ENCODE data around the gene TNFSF8.
A peak's percentile ranks its signal among the peaks of the same experiment; 100 is the strongest.

TNFSF8 gene, protein sequence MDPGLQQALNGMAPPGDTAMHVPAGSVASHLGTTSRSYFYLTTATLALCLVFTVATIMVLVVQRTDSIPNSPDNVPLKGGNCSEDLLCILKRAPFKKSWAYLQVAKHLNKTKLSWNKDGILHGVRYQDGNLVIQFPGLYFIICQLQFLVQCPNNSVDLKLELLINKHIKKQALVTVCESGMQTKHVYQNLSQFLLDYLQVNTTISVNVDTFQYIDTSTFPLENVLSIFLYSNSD

DNA sequence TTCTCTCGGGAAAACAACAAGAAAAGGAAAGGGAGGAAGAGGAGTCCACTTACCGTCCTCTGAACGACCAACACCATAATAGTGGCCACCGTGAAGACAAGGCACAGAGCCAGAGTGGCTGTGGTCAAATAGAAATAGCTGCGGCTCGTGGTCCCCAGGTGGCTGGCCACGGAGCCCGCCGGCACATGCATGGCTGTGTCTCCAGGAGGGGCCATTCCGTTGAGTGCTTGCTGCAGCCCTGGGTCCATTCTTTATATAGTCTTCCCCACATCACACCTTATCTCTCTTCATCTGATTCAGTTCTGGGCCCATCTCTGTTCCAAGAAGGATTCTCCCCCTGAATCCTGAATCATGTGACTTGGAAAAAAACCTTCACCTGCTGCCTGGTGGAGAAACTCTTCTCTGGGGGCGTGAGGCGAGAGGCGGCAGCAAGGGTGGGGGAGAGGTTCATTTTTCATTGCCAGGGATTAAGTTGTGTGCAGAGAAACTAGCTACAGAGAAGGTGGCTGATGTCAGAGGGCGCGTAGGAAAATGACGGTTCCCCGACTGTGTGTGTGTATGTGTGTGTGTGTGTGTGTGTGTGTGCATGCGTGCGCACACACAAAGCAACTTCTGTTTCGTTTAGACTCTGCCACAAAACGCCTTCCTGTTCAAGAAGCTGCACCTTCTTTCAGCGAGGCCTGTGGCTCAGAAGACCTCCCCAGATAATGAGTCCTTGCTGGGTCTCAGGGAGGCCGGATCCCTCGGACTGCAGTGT, at the start of gene TNFSF8:
Gene TNFSF8 (minus strand): TSS at position 536 of the 757 bp plus-strand sequence. CDS start 288 bp downstream, at position 248.
- DNase-seq, result no peak

DNA sequence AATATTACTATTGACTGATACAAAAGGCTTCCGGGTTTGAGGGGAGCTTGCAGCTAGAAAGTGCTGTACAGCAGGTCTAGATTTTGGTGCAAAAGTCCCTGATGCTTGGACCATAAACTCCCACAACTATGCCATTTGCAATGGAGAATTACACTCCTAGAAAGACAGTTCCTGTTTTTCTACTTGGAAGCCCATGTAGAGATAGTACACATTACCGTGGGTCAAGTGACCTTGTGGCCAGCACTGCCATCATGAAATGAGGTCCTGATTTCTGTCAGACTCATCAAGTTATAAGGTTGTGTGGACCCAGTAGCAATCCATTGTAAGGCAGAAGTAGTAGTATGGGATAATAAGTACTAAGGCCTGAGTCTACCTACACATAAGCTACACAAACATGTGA, 42.8 kb upstream of the TNFSF8 start:
- DNase-seq, result no peak

DNA sequence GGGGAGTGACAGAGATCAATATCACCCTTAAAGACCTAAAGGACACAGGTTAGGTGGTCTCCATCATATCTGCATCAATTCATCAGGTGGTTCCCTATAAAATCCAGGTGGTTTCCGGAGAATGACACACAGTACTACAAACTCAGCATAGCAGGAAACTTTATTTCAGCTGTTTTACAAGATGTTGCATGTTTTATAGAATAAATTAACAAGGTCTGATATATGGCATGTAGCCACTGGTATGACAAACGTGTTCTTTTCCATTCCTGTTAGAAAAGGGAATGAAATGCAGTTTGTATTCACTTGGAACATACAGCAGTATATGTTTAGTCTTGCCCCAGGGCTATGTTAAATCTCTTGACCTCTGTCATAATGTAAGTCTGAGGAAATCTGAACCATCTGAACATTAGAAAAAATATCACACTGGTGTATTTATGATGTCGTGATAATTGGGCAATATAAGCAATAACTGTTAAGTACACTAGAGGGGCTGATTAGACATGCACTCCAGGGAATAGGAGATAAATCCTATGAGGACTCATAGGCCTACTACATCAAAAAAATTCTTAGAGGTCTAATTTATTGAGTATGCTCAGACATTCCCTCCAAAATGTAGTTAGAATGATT, 42.2 kb upstream of the TNFSF8 start:
- no peak for DNase-seq

DNA sequence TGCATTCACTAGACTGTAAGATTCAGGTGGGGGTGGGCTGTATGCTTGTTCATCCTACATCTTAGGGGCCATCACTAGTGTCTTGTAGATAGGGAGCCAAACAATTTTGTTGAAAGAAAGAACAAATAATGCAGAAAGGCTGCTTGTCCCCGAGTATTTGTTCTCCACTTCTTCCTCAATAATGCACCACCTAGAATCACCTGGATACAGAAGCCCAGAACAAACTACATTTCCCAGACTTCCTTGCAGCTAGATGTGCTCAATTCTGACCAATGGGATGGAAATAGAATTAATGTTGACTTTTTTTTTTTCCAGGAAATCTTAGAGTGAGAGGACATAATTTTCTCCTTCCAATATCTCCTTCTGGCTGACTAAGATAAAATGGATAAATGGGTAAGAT, 38.9 kb upstream of the TNFSF8 start:
- no peak for DNase-seq

DNA sequence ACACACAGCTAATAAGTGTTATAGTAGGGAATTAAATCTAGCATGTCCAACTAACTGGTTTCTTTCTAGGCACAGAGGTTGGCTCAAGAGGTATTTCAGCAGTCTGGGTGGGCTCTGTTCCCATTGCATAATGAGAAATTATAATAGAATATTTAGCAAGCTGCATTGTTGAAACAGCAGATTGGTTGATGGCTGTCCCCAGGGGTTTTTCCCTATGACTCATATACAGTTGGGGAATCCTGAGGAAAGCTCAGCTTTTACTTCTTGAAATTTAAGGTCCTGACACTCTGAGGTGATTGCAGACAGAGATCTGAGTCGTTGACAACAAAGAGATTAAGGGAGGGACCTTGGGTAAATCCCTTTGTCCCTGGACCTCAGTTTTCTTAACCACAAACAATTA, 38.3 kb upstream of the TNFSF8 start:
- no peak for DNase-seq

DNA sequence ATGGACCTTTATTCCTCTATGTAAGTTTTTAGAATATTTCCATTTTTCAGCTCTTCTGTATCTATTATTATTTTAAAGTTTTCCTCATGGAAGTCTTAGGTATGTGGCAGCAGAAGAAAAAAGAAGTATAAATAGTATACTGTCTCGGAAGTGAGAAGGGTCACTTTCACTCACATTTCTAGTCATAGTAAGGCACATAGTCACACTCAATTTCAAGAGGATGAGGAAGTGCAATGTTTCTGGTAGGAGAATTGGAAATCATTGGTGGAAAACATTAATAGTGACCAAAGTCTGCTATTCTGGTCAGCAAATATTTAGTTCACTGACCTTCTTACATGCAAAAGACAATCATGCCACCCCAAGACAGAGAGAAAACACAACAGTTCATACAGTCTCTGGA, 35.2 kb upstream of the TNFSF8 start:
- no peak for DNase-seq

DNA sequence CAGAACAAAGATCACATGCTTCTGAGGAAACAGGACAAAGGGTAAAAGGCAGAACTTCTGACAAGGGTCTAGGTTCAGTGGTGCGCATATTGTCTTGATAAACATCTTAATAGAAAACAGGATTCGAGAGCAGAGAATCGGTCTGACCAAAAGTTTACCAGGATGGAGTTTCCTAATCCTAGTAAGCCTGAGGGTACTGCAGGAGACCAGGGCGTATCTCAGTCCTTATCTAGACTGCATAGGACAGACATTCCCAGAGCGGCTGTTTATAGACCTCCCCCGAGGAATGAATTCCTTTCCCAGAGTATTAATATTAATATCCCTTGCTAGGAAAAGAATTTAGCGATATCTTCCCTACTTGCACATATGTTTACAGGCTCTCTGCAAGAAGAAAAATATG, 32.4 kb upstream of the TNFSF8 start:
- no peak for DNase-seq

DNA sequence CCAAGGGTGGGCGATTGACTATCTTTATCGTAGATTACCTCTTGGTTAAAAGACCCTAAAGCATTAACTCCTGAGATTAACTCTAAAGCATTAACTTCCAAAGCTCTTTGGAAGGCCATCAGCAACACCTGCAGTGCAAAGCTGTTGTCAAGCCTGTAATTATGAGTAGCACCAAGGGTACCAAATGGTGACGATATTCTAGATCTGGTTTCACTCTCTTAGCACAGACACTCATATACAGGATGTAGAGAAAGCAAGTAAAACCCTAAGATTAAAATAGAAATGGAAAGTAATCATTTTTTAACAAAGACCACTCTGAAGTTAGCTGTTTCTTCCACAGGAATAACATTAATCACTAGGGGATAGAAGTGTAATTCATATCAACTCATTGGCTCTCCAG, 29.9 kb upstream of the TNFSF8 start:
- no peak for DNase-seq

DNA sequence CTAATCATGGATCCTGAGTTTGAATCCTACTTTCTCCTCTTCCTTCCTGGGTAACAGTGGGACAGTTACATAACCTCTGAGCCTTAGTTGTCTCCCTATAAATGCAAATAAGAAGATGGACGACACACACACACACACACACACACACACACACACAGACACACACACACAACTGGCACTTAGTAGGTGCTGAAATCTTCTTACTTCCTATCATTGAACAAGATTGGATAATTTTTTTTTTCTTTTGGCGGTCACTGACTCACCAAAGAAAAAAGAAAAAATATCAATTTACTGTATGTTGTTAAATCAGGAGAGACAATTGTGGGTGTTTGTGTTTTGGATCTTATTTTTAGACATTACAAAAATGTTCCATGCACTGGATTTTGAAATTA, 28.4 kb upstream of the TNFSF8 start:
- no peak for DNase-seq

DNA sequence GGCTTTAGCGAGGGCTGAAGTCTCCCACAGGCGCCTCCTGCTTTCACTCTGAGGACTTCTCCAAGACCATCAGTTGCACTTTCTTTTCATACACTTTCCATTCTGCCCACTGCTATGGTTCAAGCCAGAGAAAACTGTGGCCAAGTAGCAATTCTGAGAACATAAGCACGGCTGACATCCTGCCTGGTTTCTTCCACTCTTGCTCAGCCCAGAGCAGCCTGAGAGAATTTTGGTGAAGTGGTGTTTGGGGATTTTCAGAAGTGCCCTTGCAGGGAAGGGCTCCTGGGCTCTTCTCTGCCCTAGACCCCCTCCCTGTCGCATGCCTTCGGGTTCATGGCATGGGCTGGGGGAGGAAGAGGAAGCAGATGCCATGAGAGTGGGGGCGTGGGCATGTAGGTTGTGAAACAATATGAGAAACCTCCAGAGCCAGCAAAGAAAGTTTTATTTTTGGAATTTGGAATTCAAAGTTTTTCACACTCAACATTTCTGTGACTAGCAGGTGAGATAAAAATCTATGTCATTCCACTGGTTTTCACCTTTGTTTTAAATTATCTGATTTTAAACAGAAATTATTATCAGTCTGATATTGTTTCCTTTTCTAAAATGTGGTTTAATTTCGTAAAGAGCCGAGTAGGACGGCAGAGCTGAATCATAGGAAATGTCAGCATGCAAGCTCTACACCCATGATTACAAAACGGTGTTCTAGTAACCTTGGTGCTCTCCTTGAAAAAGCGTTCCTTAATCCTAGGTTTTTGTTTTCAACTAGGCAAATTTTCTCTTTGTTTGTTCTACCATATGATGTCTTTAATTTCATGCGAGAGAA, 27.8 kb upstream of the TNFSF8 start:
- DNase-seq, result peak in 1 of 2 donors; percentile 13

DNA sequence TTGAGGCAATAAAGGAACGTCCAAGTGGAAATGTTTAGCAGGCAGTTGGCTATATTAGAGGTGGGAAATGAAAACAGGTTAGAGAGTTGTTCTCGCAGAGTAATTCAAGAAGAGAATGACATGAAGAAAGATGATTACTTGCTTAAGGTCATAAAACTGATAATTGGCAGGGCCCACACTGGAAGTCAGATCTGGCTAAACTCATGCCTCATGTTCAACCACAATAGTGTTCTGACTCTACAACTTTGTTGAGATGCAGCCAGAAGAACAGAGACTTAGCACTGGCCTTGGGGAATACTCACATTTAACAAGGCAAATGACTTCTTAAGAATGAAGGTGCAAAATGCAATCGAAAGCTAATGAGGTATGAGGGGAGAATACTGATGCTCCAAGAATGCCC, 27.2 kb upstream of the TNFSF8 start:
- DNase-seq, result no peak

DNA sequence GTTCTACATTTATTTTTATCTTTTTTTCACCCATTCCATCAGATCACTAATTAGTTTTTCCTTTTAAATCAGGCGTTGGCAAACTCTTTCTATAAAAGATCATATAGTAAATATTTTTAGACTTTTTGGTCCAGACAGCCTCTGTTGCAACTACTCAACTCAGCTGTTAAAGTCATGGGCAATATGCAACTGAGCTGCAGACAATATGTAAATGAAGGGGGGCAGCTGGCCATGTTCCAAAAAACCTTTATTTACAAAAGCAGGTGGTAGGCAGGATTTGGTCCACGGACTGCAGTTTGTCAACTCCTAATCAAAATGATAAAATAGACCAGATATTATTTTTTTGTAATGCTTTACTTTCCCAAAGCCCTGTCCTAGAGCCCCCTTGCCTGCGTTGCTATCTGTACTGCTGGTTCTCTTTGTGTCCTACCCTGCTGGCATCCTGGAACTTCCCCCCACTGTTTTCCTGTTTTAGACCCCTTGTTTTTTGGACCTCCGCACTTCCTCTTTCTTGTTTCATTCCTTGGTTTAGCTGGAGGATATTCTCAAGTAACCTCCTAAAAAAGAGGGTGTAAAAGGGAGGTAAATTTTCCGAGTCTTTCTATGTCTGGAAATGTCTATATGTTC, 24.7 kb upstream of the TNFSF8 start:
- peak; percentile 3 to 17 for DNase-seq

DNA sequence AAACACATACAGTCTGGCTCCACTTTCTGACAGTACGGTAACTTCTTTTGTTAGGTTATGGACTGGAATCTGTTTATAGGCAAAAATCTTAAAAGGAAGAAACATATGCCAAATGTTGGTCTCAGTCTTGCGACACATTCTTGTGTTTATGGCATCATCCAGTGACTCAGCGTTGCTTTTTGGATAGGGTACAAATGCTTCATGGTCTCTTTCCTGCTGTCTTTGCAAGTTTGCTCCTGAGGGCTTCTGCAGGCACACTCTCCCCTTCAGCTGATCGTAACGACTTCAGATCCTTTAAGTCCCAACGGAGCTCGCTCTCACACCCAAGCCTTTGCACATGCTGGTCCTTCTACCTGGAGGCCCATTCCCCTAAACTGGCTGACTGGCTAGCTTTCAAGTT, 23.6 kb upstream of the TNFSF8 start:
- DNase-seq, result no peak

DNA sequence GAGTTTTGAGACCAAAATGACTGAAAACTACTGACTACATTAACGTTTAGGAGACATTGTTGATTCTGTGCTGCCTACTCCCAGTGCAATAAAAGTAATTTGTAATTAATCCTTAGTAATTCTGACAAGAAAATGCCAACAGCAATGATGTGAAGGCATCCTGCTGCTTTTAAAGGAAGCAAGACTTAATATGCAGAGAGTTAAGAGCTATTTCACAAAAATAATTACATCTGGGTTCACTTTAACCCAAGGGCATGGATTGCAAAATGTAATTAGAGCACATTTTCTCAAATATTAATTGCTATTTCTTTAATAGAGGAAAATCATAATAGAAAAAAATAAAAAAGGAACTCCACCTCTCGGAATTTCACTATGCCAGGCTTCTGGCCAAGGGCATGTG, 22.7 kb upstream of the TNFSF8 start:
- no peak for DNase-seq

DNA sequence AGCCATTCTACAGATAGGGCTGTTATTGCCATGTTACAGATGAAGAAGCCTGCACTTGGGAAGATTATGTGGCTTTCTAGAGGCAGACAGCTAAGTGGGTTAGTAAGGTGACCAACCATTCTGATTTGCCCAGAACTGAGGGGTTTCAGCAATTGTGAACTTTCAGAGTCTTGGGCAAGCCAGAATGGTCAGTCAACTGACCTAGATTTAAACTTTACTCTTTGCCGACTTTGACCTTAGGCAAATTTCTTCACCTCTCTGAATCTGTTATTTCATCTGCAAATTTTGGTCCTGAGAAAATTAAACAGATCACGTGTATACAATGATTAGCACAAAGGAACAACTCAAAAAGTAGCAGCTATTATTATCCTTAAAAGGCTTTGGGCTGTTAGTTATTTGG, 20.4 kb upstream of the TNFSF8 start:
- no peak for DNase-seq

DNA sequence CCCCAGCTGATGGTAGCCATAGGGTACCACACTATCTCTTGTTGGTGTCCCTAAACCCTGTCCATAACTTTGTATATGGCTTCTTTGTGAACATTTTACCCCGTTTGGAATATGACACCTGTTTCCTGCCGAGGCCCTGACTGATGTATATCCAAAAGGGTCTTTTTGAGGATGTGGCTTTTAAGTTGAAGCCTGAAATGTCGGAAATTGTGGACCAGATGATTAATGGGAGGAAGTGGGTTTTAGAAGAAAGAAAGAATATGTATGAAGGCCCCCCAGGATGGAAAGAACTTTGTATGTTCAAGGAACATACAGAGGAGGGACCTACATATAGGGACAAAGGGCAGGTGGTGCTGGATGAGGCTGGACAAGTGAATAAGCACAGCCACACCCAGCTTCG, 16.7 kb upstream of the TNFSF8 start:
- no peak for DNase-seq

DNA sequence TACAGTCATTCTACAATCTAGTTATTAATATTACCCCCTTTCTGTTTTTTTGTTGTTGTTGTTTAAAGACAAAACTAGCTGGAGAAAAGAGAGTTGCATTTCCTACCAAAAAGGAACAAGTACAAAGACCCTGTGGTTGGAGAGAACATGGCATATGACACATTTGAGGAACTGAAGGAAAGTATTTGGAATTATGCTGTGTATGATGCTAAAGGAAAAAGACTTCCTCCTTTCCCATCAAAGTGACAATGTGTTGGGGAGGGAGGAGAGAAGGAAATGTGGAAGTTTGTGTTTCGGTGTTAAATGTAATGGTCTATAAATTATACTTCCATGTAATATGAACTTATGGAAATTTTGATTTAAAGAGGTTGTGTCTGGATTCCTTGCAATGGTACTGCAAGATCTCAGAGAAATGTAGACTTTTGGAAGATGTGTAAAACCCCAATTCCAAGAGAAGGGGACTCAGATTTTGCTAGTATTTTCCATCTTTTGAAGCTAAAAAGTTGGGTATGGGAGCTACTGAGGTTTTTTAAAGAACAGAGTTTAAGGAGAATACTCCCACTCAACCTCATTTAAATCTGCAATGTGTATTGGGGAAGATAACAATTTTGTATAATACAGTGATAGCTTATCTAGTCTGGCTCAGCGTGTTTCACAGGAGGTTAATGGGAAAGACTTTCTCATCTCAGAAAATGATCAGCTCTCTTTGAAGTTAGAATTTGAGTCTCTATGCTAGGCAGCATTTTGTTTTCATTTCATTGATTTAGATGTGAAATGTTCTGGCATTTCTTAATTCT, 15.4 kb upstream of the TNFSF8 start:
- no peak for DNase-seq

DNA sequence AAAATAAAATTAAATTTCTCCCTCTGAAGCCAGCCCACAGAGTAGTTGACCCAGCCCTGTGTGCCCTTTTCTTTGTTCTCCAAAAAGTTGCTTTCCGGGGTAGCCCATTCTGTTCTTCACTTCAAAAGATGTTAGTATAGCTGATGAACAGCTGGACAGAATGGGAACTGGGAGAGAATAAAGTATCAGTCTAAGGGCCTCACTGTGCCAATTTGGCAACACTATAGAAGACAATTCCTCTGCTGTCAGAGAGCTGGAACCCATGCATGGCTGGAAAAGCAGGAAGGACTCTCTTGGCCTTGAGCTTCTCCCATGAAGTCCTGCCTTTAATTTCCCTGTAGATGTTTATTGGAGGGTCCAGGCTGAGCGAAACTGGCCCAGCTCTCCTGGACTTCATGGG, 11.0 kb upstream of the TNFSF8 start:
- no peak for DNase-seq

DNA sequence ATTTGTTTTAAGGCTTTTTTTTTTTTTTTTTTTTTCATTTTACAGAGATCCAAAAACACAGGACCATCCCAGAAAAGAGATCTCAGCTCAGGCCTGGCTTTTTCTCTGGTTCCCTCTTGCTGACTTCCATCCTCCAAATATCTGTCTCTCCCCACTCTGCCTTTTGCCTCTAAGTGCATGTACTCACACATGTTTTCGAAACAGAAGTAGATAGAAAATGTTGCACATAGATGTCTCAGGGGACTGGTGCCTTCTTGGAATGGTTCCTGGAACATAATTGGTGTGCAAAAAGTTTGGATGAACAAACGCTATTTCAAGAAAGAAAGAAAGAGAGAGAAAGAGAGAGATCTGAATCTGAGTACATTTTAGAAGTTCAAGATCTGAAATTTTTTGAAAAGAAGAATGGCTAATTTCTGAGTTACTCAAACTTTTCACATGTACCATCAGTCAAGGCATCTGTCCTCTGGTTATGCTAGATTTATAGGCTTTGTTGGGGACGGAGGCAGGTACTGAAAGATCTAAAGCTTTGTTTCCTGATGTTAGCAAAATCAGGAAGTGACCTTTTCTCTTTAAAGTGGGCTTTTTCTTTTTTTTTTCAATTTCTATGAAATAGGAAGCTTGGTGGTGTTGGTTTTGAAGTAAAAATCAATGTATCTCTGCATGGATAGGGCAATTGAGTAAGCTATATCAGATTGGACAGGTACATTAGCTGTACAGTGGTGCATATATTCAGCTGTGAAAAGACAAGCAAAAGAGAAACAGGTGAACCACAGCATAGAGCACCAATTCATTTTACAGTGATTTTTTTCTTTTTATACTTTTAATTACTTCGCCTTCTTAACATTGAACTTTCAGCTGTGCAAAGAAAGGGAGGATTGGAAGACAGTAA, 8.5 kb upstream of the TNFSF8 start:
- DNase-seq, result no peak

DNA sequence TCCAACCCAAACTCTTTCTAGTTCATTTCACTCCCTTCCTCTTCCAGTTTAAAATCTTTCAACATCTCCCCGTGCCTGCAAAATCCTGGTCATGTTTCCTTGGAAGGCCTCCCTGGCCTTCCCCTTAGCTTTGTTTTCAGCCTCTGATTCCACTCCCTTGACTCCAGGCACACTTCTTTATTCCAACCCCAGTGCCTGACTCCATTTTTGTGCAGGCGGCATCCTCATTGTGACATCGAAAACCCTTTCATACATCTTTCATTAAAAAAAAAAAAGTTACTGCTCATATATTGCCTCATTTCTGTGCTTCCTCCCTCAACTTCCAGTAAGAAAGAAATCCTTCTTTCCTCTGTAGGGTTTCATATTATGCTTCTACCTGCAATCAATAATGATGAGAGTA, 7.1 kb upstream of the TNFSF8 start:
- no peak for DNase-seq

DNA sequence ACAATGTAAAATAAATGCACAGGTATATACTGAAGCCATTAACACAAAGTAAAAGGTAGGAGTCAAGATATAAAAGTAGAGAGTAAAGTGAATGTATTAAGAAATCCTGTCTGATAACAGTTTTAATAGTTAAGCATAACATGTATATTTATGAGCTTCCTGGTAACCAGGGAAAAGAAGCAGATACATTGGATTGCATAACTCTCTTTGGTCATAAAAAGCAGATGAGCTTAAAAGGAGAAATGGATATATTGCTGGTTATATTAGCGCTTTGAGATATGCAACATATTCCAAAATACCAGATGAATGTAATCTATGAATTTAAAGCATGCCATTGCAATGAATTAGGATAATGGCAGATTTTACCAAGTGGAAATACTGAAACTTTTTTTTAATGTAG, 6.2 kb upstream of the TNFSF8 start:
- no peak for DNase-seq
